RPMI7951 (cell line): ENCODE results near the gene MMP23B. TPM values are rescaled to one million over a fixed set of nuclear protein-coding genes. Genes with fewer than 3 reads are reported as not detected.
"Not testable (repeated sequence)": the region's sequence is repeated elsewhere in the genome, so short reads cannot be mapped to it uniquely, and the experiment has no call there.

Experiments used
- DNase-seq: peaks from one replicate; pipeline ENCODE4 v3.0.0-alpha.2; 2012; ENCODE audit warnings: low read depth
- total RNA-seq: library from RNA; depleted of rRNA; stranded (reverse); fragments of >200 nt; shearing (Covaris generic); gene quantifications from 2 replicates; pipeline ENCODE4 v1.2.3, GENCODE V29; 2014; rRNA removed

Gene MMP23B
- total RNA-seq, 1 experiment from 2014 or later = 0.24 TPM

DNA sequence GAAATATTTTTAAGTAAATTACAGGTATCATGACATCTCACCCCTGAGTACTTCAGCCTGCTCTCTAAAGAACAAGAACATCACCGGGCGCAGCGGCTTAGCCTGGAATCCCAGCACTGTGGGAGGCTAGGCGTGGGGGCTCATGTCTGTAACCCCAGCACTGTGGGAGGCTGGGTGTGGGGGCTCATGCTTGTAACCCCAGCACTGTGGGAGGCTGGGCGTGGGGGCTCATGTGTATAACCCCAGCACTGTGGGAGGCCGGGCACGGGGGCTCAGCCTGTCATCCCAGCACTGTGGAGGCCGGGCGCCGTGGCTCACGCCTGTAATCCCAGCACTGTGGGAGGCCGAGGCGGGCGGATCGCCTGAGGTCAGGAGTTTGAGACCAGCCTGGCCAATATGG is 34.6 kb downstream of the MMP23B start:
- no peak for DNase-seq

DNA sequence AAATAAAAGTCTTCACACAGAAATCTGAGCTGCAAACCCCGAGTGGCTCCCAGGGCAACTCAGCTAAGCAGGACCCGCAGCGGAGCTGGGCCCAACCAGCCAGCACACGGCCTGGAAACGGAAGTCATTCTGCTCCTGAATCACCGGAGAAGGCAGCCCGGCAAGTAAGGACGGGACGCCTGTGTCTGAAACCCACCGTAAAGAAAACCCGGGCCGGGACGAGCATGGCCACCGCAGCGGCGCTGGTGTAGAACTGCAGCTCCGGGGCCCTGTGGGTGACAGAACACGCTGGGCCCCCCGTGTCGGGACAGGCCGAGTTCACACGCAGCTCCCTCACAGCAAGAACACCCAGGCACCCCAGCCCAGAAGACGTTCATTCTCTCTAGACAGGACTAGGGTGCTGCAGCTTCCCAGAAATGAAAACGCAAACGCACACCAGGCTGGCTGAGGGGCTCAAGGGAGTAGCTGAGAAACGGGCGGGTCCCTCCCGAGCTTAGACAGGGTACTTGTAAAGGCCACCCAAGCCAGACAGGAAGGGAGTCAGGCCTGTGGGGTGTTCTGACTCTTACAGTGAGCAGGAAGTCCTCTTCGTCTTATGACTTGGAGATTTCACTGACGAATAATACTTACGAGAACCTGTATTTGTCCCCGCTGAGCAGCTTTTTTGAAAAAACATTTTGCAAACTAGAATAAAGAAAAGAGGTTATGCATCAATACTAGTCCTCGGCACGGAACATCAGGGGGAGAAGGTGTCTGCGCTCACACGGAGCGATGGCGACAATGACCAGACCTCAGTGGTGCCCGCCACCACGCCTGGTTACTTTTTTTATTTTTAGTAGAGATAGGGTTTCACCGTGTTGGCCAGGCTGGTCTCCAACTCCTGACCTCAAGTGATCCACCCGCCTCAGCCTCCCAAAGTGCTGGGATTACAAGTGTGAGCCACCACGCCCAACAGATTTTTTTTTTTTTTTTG is 37.8 kb downstream of the MMP23B start:
- no peak for DNase-seq

DNA sequence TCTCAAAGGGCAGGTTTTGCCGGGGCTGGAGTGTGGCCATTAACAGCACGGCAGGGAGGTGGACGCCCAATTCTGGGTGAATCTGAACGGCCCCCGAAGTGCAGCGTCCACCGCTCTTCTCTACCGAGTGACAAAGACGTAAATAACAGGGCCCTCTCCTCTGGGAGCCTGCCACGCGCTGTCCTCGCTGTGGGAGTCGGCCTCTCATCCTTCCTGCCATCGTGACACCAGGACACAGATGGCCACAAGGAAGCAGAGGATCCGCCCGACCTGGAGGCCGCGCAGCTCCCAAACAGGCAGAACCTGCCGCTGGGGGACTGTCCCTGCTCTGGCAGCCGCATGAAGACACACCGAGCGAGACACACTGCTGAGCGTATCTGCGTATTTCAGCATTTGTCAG is 38.9 kb downstream of the MMP23B start:
- no peak for DNase-seq

DNA sequence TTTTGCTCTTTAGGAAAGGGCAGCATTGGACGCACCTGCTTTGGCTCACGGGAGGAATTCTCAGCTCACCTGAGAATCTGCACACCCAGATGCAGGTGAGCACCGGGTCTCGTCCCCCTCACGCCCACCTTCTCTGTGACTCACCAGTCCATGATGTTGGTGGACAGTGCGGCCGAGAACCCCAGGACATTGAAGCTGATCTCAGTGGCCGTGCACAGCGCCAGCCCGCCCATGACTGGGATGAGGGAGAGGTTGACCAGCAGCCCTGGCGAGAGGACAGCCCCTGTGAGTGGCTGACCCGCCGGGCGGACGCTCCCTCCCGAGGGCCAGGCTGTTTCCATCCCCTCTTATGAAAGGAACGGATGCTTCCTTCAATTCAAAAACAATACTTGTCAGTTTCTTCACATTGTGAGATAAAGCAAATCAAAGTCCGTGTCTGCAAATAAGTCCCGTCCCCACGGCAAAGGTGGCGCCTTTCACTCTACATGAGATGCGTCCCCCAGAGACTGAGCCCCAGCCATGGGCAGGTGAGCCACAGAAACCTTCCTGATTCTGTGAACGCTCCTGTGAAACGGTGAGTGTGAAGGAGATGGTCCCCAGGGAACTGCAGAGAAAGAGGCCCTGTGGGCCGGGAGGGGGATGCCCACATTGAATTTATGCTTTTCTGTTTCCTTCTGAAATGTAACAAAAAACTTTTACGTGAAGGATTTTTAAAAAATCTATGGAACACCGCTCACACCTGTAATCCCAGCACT is 39.6 kb downstream of the MMP23B start:
- no peak for DNase-seq

DNA sequence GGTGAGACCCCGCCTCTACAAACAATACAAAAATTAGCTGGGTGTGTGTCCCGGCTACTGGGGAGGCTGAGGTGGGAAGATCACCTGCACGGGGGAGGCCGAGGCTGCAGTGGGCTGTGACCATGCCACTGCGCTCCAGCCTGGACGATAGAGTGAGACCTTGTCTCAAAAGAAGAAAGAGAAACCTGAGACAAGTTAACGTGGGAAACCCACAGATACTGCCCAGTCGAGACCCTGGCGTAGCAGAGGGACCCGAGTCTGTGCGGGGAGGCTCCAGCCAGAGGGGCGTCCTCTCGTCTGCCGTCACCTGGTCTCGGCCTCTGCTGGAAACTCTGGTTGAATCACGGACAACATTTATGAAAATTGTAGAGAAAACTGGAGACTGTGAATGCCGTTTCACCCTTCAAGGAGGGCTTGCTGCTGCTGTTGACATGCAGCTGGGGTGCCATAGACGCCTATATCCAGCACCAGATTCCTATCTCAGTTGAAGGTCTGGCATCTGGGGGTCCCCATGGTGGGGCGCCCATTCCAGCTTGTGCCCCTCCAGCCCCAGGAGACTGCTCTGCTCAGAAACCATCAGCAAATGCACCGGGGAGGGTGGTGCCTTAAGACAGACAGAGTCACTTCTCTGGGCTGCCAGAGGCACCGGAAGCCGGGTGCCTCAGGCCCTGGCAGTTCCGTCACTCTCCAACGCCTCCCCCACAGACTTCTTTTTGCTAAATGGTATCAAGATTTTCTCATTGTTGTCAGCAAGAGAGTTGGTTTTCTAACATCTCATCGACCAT is 40.4 kb downstream of the MMP23B start:
- no peak for DNase-seq

DNA sequence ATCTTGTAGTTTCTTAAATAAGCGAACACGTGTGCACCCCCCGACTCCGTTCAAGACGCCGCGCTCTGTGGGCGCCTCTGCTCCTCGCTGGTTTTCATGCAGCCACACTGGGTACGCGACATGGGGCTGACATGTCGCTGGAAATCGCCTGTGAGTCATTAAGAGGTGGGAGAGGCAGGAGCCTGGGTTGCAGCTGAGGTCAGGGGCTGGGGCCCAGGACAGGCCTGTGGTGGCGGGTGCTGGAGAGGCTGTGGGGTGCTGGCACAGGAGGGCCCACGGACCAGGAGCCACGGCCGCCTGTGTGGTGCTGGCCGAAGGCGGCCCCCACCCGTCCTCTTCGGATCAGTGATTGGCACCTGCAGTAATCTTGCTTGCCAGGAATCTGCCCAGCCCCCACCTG is 42.8 kb downstream of the MMP23B start:
- DNase-seq = not testable (repeated sequence)

DNA sequence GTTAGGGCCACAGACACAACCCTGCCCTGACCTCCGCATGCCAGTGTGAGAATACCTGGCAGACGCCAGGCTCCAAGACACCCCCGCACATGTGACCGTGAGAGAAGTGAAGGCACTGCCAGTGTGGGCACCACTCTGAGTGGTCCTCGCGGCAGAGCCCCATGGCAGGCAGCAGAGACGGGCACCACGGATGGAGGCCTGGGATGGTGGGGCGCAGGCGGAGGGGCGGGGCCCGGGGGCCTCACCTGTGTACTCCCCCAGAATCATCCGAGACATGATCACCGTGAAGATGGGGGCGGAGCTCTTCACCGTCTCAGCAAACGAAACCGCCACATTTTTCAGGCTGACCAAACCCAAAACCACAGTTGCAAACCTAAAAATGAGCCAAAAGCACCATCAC is 43.2 kb downstream of the MMP23B start:
- DNase-seq = not testable (repeated sequence)

DNA sequence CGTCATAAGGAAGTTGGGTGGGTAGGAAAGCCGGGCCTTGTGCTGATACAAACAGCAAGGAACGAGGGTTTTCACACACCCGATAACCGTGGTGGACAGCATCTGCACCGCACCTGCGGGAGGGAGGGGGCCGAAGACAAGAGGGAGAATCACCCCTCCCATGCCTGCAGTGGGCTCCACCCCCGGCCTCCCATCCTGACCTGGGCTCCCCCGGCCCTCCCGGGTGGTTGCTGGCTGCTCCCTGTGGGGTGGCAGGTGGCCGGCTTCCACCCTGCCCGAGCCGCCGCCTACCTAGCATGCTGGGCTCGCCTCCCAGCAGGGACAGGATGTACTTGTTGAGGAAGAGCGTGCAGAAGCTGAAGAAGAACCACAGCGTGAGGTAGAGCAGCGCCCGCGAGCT is 44.1 kb downstream of the MMP23B start:
- DNase-seq = not testable (repeated sequence)

DNA sequence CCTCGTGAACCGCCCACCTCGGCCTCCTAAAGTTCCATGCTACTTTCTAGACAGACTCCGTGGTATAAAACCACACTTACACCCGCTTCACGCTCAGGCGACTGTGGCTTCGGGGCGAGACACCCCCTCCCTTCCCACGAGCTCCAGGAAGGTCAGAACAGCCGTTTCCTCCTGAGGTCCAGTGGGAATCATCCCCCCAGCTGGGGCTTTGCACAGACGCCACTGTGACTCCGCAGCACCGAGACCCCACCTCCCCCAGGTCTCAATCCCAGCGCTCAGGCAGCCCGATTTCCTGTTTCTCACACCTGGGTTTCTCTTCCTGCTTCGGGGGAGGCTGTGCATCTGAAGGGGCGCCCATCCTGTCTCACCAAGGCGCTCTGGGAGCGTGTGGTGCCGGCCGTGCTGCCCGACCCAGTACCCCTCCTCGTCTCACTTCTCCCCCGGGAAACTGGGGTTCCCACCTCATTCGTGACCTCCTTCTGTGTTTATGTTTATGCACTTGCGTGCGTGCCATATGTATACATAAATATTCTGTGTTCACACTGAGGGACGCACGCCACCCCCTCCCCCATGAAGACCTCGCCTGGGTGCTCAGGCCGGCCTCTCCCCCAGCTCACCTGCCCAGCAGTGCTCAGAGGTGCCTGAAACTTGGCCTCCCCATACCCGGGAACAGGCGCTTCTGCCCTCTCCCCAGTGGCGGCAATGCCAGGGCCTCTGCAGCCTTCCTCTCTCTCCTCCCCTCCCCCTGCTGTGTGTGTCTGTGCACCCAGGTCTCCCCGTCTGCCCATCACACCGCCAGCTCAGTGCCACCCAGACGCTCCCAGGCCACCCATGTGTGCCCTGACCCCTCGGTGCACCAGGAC is 46.0 kb downstream of the MMP23B start:
- DNase-seq = no peak

DNA sequence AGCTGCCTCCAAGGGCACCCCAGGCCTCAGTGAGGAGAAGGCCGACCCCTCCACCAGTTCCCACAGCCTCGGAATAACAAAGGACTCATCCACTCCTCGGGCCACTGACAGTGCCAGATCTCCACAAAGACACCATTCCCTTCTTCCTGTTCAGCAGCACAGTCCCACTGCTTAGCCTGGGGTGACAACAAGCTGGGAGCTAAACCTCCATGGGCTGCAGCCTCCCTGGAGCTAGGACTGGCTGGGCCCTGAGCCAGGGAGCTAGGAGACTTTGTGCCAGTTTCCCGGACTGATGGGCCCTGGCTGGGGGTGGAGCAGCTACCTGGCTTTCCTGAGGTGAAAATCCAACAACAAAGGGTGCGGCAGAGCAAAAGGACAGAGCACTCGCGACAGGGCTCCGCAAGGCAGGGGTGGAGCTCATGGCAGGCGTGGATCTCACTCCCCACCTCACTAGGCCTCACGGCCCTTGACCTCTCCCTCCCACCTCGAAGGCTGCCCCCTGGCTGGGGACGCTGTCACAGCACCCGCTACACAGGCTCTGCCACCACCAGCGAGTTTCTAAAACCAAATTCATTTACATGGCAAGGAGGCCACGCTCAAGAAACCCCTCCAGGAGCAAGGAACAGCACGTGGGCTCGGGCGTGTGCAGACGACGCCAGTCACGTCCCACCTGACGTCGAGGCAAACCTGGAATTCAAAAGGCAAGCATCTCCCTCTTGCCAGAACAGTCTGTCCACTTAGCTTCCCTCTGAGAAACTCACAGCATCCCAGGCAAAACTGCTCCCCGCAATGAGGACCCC is 46.8 kb downstream of the MMP23B start:
- DNase-seq = no peak

DNA sequence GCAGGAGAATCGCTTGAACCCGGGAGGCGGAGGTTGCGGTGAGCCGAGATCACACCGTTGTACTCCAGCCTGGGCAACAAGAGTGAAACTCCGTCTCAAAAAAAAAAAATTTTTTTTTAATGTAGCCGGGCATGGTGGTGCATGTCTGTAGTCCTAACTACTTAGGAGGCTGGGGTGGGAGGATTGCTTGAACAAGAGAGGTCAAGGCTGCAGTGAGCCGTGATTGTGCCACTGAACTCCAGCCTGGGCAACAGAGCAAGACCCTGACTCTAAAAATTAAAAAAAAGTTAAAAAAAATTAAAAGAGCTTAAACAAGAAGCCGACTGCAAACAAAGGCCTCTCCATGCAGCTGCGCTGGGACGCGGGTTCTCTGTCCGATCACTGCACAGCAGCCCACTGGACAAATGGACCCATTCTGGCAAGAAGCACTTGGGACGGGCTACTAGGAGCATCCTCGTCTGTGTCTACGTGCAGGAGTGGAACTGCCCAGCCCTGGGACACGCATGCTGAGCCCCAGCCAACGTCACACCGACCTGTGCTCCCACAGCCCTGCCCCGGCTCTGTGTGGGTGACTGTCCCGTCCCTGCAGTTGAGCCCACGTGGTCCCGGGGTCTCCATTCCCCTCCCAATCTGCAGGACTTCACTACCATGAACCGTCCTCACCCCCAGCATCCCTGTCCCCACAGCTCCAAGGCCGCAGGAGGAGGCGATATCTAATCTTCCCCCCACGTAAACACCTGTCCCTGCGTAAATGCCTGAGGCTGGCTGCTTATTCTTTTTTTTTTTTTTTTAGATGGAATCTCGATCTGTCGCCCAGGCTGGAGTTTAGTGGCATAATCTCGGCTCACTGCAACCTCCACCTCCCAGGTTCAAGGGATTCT is 48.3 kb downstream of the MMP23B start:
- DNase-seq = no peak

DNA sequence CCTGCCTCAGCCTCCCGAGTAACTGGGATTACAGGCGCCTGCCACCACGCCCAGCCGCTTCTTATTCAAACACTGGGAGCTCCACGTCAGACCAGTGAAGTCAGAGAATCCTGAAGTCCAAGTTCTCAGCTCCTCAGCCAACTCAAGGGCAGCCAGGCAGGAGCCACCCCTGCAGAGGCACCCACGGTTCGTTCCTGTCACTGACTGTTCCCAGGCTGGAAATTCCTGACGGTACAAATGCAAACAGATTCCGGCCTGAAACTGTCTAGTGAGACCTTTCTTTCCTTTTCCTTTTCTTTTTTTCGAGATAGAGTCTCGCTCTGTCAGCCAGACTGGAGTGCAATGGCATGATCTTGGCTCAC is 48.9 kb downstream of the MMP23B start:
- no peak for DNase-seq

DNA sequence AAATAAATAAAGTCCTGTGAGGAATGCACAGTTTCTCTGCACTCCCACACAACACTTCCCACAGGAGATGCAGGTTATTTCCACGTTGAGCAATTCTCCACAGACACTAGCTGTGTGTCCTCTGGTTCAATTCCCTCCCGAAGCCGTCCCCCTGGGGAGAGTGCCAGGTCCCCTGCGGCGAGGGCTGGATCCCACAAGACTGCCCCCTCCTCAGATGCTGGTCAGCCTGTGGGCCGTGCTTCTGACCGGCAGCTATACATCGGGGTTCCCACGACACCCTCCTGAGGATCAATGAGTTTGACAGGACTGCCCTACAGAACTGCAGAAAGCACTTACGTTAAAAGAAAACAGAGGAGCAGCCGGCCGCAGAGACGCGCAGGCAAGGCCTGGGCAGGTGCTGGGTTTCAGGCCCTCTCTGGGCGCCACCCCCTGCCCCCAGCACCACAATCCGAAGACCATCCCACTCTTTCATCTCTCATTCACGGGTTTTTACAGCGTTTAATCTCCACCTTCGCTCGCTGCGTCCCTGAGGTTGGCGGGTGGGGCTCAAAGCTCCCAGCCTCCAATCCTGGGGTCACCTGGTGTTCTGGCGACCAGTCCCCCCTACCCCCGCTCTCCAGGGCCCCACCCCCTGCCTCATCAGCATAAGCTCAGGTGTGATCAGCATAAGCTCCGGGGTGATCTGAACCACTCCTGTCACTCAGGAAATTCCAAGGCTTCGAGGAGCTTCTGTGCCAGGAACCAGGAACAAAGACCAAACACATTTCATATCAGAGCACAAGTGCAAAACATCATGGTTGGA is 51.3 kb downstream of the MMP23B start:
- no peak for DNase-seq

Other genes with a start within 250 kb of the MMP23B start
- gene CCNL2, start 232.8 kb upstream of the MMP23B start, total RNA-seq = 62.8 and 66.2 TPM in 2 replicates
- gene MRPL20, start 224.9 kb upstream of the MMP23B start, total RNA-seq = 227 and 241 TPM in 2 replicates
- gene ANKRD65, start 210.9 kb upstream of the MMP23B start, total RNA-seq = not detected in 2 replicates
- 5.6 and 5.7 TPM in 2 replicates for gene VWA1, start 196.5 kb upstream of the MMP23B start, total RNA-seq
- gene ATAD3C, start 182.5 kb upstream of the MMP23B start, total RNA-seq = not detected in 2 replicates
- gene ATAD3B, start 160.4 kb upstream of the MMP23B start, total RNA-seq = 11.3 and 15.9 TPM in 2 replicates
- gene ATAD3A, start 120.0 kb upstream of the MMP23B start, total RNA-seq = 24.9 and 39.2 TPM in 2 replicates
- not detected in 2 replicates for gene TMEM240, start 91.5 kb upstream of the MMP23B start, total RNA-seq
- 77.3 and 86.5 TPM in 2 replicates for gene SSU72, start 57.3 kb upstream of the MMP23B start, total RNA-seq
- gene FNDC10, start 32.0 kb upstream of the MMP23B start, total RNA-seq = 3.4 and 3.6 TPM in 2 replicates
- 12.0 and 18.4 TPM in 2 replicates for gene MIB2, start 16.7 kb upstream of the MMP23B start, total RNA-seq
- 10.0 and 10.7 TPM in 2 replicates for gene CDK11B, start 26.8 kb downstream of the MMP23B start, total RNA-seq
- 10.1 and 10.9 TPM in 2 replicates for gene SLC35E2B, start 60.6 kb downstream of the MMP23B start, total RNA-seq
- 4.4 and 8.1 TPM in 2 replicates for gene CDK11A, start 92.2 kb downstream of the MMP23B start, total RNA-seq
- gene NADK, start 146.3 kb downstream of the MMP23B start, total RNA-seq = 24.0 and 30.3 TPM in 2 replicates